Measurements from ENCODE around the gene GPR176.

The GPR176 gene

DNA sequence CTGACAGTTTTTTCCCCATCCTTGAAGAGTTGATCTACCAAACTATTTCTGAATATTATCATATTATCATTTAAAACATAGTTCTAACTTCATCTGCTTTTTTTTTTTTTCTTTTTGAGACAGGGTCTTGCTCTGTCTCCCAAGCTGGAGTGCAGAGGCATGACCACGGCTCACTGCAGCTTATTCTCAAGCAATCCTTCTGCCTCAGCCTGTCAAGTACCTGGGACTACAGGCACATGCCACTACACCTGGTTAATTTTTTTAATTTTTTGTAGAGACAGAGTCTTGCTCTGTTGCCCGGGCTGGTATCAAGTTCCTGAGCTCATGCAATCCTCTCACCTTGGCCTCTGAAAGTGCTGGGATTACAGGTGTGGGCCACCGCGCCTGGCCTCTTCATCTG, 15.2 kb upstream of the GPR176 start:
- TF ChIP-seq EP300 (IDR thresholded peaks at IDR 0.05; ENCODE audit: borderline replicate concordance) (no peak), CEBPB (IDR thresholded peaks at IDR 0.05) (no peak), EGR1 (IDR thresholded peaks at IDR 0.05) (no peak)
- TF ChIP-seq, protein P1, sequence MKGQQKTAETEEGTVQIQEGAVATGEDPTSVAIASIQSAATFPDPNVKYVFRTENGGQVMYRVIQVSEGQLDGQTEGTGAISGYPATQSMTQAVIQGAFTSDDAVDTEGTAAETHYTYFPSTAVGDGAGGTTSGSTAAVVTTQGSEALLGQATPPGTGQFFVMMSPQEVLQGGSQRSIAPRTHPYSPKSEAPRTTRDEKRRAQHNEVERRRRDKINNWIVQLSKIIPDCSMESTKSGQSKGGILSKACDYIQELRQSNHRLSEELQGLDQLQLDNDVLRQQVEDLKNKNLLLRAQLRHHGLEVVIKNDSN (IDR thresholded peaks at IDR 0.05): no peak

DNA sequence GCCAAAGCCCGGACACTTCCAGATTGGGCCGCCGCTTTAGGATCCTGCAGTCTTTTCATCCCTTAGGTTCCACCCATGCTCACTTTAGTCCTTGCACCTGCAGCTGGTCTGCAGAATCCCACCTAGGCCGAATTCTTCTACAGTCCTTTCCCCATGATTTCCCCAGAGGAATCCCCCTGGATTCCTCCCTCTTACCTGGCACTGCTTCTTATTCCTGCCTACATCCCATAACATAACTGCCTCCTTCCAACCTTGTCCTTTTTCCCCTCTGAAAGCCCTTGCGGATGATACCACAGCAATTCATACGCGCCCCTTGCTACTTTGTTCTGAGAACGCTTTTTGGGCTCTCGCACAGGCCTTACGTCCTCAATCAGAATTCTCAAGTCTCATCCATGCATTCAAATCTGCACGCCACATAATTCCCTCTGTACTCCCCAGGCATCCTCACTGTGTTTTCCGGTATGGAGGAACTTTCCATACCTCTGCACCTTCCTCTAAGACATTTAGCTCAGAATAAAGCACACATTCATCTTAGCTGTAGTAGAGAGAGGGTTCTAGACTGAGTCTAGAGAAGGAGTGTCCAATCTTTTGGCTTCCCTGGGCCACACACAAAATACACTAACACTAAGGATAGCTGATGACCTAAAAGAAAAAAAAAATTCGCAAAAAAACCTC, 14.5 kb upstream of the GPR176 start:
- TF ChIP-seq, protein P1 (IDR thresholded peaks at IDR 0.05): no peak
- TF ChIP-seq EP300 (IDR thresholded peaks at IDR 0.05; ENCODE audit: borderline replicate concordance): no peak
- TF ChIP-seq TCF12 (IDR thresholded peaks at IDR 0.05; ENCODE audit: low read depth): no peak; the same call in 1 of the 2 replicates
- no peak for TF ChIP-seq TEAD4 (IDR thresholded peaks at IDR 0.05)
- TF ChIP-seq, protein P2, sequence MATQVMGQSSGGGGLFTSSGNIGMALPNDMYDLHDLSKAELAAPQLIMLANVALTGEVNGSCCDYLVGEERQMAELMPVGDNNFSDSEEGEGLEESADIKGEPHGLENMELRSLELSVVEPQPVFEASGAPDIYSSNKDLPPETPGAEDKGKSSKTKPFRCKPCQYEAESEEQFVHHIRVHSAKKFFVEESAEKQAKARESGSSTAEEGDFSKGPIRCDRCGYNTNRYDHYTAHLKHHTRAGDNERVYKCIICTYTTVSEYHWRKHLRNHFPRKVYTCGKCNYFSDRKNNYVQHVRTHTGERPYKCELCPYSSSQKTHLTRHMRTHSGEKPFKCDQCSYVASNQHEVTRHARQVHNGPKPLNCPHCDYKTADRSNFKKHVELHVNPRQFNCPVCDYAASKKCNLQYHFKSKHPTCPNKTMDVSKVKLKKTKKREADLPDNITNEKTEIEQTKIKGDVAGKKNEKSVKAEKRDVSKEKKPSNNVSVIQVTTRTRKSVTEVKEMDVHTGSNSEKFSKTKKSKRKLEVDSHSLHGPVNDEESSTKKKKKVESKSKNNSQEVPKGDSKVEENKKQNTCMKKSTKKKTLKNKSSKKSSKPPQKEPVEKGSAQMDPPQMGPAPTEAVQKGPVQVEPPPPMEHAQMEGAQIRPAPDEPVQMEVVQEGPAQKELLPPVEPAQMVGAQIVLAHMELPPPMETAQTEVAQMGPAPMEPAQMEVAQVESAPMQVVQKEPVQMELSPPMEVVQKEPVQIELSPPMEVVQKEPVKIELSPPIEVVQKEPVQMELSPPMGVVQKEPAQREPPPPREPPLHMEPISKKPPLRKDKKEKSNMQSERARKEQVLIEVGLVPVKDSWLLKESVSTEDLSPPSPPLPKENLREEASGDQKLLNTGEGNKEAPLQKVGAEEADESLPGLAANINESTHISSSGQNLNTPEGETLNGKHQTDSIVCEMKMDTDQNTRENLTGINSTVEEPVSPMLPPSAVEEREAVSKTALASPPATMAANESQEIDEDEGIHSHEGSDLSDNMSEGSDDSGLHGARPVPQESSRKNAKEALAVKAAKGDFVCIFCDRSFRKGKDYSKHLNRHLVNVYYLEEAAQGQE (IDR thresholded peaks at IDR 0.05; ENCODE audit: low read depth): no peak
- TF ChIP-seq, protein P3, sequence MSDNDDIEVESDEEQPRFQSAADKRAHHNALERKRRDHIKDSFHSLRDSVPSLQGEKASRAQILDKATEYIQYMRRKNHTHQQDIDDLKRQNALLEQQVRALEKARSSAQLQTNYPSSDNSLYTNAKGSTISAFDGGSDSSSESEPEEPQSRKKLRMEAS (IDR thresholded peaks at IDR 0.05): no peak
- TF ChIP-seq NFIC (IDR thresholded peaks at IDR 0.05): no peak; the same call in 1 of the 2 replicates
- TF ChIP-seq CEBPB (IDR thresholded peaks at IDR 0.05): no peak
- no peak for TF ChIP-seq TAF1 (IDR thresholded peaks at IDR 0.05; ENCODE audit: low read depth)
- TF ChIP-seq ZBTB7A (IDR thresholded peaks at IDR 0.05; ENCODE audit: low read depth): no peak
- no peak for TF ChIP-seq EGR1 (IDR thresholded peaks at IDR 0.05)
- TF ChIP-seq YY1 (IDR thresholded peaks at IDR 0.05; ENCODE audit: low read depth): no peak
- TF ChIP-seq CREB1 (IDR thresholded peaks at IDR 0.05; ENCODE audit: low read depth): no peak
- no peak for TF ChIP-seq FOXM1 (IDR thresholded peaks at IDR 0.05; ENCODE audit: borderline replicate concordance, low read depth)
- no peak for TF ChIP-seq RAD21 (IDR thresholded peaks at IDR 0.05; ENCODE audit: low read depth)

DNA sequence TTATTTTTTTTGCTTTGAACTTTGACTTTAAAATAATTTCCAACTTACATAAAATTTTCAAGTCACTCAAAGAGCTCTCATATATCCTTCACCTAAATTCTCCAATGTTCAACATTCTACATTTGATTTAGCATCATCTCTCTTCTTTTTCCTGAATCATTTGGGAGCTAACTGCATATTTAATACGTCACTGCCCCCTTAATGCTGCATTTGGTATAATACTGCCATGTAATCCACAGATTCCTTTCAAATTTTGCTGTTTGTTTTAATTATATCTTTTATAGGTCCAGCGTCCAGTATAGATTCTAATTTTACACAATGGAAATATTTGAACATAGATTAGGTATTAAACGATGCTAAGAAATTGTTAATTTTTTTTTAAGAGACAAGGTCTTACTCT, 11.5 kb upstream of the GPR176 start:
- TF ChIP-seq YY1 (IDR thresholded peaks at IDR 0.05; ENCODE audit: low read depth): no peak
- TF ChIP-seq, protein P2 (IDR thresholded peaks at IDR 0.05; ENCODE audit: low read depth): no peak
- no peak for TF ChIP-seq TEAD4 (IDR thresholded peaks at IDR 0.05)
- TF ChIP-seq, protein P1 (IDR thresholded peaks at IDR 0.05): no peak
- TF ChIP-seq CREB1 (IDR thresholded peaks at IDR 0.05; ENCODE audit: low read depth): no peak
- TF ChIP-seq, protein P3 (IDR thresholded peaks at IDR 0.05): no peak
- TF ChIP-seq CEBPB (IDR thresholded peaks at IDR 0.05): no peak
- no peak for TF ChIP-seq FOXM1 (IDR thresholded peaks at IDR 0.05; ENCODE audit: borderline replicate concordance, low read depth)
- no peak for TF ChIP-seq TCF12 (IDR thresholded peaks at IDR 0.05; ENCODE audit: low read depth)
- no peak for TF ChIP-seq TAF1 (IDR thresholded peaks at IDR 0.05; ENCODE audit: low read depth)
- TF ChIP-seq EGR1 (IDR thresholded peaks at IDR 0.05): no peak
- no peak for TF ChIP-seq EP300 (IDR thresholded peaks at IDR 0.05; ENCODE audit: borderline replicate concordance)
- TF ChIP-seq NFIC (IDR thresholded peaks at IDR 0.05): no peak
- TF ChIP-seq ZBTB7A (IDR thresholded peaks at IDR 0.05; ENCODE audit: low read depth): no peak
- no peak for TF ChIP-seq RAD21 (IDR thresholded peaks at IDR 0.05; ENCODE audit: low read depth)

DNA sequence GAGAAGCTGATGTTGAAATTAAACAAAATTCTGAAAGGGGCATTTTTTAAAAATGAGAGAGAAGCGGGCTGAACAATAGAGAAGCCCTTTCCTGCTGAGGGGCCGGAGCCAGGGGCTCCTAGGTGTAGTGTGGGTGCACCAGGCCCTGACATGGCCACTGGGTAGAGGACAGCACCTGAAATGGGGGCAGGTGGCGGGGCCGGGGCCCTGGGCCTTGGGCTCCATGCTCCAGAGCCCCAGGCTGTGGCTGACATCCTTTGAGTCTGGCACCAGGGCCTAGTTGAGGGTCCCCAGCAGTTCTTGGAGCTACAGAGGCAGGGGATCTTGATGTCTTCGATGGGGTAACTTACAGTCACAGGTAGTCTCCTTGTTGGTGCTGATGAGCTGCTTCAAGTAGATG, 6.5 kb upstream of the GPR176 start:
- TF ChIP-seq NFIC (IDR thresholded peaks at IDR 0.05) (no peak), TCF12 (IDR thresholded peaks at IDR 0.05; ENCODE audit: low read depth) (no peak), YY1 (IDR thresholded peaks at IDR 0.05; ENCODE audit: low read depth) (no peak)

DNA sequence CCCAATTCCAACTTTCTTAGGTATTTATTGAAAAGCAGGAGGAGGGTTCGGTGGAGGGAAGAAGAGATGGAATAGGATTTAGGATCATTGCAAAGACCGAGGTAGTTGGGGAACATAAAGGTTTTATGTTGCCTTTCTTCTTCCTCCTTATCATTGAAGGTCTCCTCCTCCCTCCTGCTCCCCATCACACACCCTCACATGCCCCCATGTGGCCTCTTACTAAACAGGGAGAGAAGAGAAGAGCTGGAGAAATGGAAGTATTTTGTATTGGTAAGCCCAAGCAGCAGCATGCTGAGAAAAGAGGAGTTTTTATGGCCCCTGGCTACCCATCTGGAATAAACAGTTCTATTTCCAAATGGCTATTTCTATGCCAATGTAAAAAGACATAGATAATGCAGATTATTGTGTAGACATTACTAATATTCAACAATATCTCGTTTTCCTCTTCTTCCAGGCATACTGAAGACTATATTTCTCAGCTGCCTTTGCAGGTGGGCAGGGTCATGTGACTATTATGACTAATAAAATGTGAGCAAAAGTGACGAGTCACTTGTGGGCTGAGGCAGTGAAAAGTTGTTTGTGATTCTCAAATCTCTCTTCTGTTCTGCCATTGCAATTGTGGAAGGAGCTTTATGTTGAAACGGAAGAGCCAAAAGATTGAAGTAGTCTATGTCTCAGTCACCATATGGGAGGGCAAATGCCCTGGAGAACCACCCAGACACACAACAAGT, 5.2 kb upstream of the GPR176 start:
- TF ChIP-seq, protein P1 (IDR thresholded peaks at IDR 0.05): peak; percentile 77
- TF ChIP-seq, protein P3 (IDR thresholded peaks at IDR 0.05): no peak

Data from Ishikawa (cell line).